IMR-90 (cell line): Measurements from ENCODE around the gene MCM3AP. TPM values are rescaled to one million over a fixed set of nuclear protein-coding genes. Genes with fewer than 3 reads are reported as not detected.

Experiments
- ATAC-seq: fragments of 200-7000 bp; cut with Tn5 transposase; 2 replicates; pipeline ENCODE4 v1.9.1; 2020; ENCODE audit warnings: low read depth, mild to moderate bottlenecking, moderate library complexity
- BruUV-seq: library from RNA; stranded (reverse); fragments of 400-500 nt; replicated peaks from 2 replicates; lab custom pipeline; 2021; lab: Mats Ljungman, UMichigan
- CTCF ChIA-PET: fragments of 300-600 bp; formaldehyde crosslinking; extraction: SDS; loops from one replicate; lab custom pipeline; 2021; ENCODE audit warnings: antibody characterized with exemption; lab: Yijun Ruan, JAX
- POLR2A ChIA-PET: fragments of 300-600 bp; sonication (Branson Sonifier 250); formaldehyde crosslinking; loops from one replicate; lab custom pipeline; 2022; ENCODE audit warnings: antibody characterized with exemption; ENCODE audit not compliant: unreplicated experiment; lab: Charles Lee
- DNase-seq: peaks from one replicate; pipeline ENCODE4 v3.0.0; 2013
- H2AFZ ChIP-seq: replicated peaks from 2 replicates; pipeline ENCODE3; 2013; ENCODE audit warnings: low read length, mild to moderate bottlenecking; ENCODE audit not compliant: poor library complexity
- H2AK5ac ChIP-seq: 2 replicates; pipeline ENCODE4 v1.6.1; 2013; ENCODE audit warnings: low read depth, low read length, inconsistent platforms
- H2AK9ac ChIP-seq: replicated peaks from 2 replicates; pipeline ENCODE3; 2013; ENCODE audit warnings: mild to moderate bottlenecking, low read depth, low read length, moderate library complexity; ENCODE audit not compliant: poor library complexity
- H2BK120ac ChIP-seq: 2 replicates; pipeline ENCODE4 v1.6.1; 2013; ENCODE audit warnings: low read depth, low read length, inconsistent platforms
- H2BK15ac ChIP-seq: 3 replicates; pipeline ENCODE4 v1.6.1; 2013; ENCODE audit warnings: low read depth, low read length, inconsistent platforms
- H2BK20ac ChIP-seq: 2 replicates; pipeline ENCODE4 v1.6.1; 2013; ENCODE audit warnings: low read depth, mild to moderate bottlenecking, inconsistent platforms, low read length, moderate library complexity
- H2BK5ac ChIP-seq: 2 replicates; pipeline ENCODE4 v1.6.1; 2013; ENCODE audit warnings: mild to moderate bottlenecking, low read depth, low read length, inconsistent platforms; ENCODE audit not compliant: poor library complexity, severe bottlenecking
- H3K14ac ChIP-seq: replicated peaks from 2 replicates; pipeline ENCODE4 v1.6.1; 2013; ENCODE audit warnings: low read depth, low read length, inconsistent platforms
- H3K18ac ChIP-seq: 2 replicates; pipeline ENCODE4 v1.6.1; 2013; ENCODE audit warnings: low read depth, low read length, control low read depth
- H3K23ac ChIP-seq: 2 replicates; pipeline ENCODE4 v1.6.1; 2013; ENCODE audit warnings: low read depth, low read length, inconsistent platforms
- H3K27ac ChIP-seq: 2 replicates; pipeline ENCODE4 v1.5.1; 2013; ENCODE audit warnings: mild to moderate bottlenecking, control low read depth, low read length; ENCODE audit not compliant: insufficient read depth
- H3K27me3 ChIP-seq: 2 replicates; pipeline ENCODE4 v1.6.1; 2013; ENCODE audit warnings: low read length; ENCODE audit not compliant: control insufficient read depth, insufficient read depth
- H3K36me3 ChIP-seq: 2 replicates; pipeline ENCODE4 v1.6.1; 2013; ENCODE audit warnings: low read length, mixed read lengths; ENCODE audit not compliant: control insufficient read depth, insufficient read depth
- H3K4ac ChIP-seq: 2 replicates; pipeline ENCODE4 v1.6.1; 2013; ENCODE audit warnings: low read depth, low read length, inconsistent platforms
- H3K4me1 ChIP-seq: 2 replicates; pipeline ENCODE4 v1.6.1; 2013; ENCODE audit warnings: low read length, mixed read lengths; ENCODE audit not compliant: control insufficient read depth, insufficient read depth
- H3K4me2 ChIP-seq: 2 replicates; pipeline ENCODE4 v1.6.1; 2013; ENCODE audit warnings: low read depth, mild to moderate bottlenecking, control low read depth, low read length, moderate library complexity
- H3K4me3 ChIP-seq: 2 replicates; pipeline ENCODE4 v1.5.1; 2013; ENCODE audit warnings: low read depth, mild to moderate bottlenecking, control low read depth, low read length, moderate library complexity; ENCODE audit not compliant: insufficient read depth
- H3K56ac ChIP-seq: 2 replicates; pipeline ENCODE4 v1.6.1; 2013; ENCODE audit warnings: low read length, inconsistent platforms; ENCODE audit not compliant: insufficient read depth; ENCODE audit errors: extremely low read depth
- H3K79me1 ChIP-seq, 2 experiments: 2 replicates each; pipeline ENCODE4 v1.6.1; 2013; ENCODE audit warnings: low read length in 2 of 2, inconsistent platforms in 1 of 2, low read depth in 1 of 2
- H3K9ac ChIP-seq: 2 replicates; pipeline ENCODE4 v1.6.1; 2013; ENCODE audit warnings: low read depth, low read length, control low read depth
- H3K9me1 ChIP-seq: 2 replicates; pipeline ENCODE4 v1.6.1; 2013; ENCODE audit warnings: low read length, inconsistent platforms; ENCODE audit not compliant: insufficient read depth
- H3K9me3 ChIP-seq: 2 replicates; pipeline ENCODE4 v1.6.1; 2013; ENCODE audit warnings: low read length; ENCODE audit not compliant: control insufficient read depth, insufficient read depth
- H4K20me1 ChIP-seq: 2 replicates; pipeline ENCODE4 v1.6.1; 2013; ENCODE audit warnings: low read length, inconsistent platforms; ENCODE audit not compliant: insufficient read depth
- H4K5ac ChIP-seq: 2 replicates; pipeline ENCODE4 v1.6.1; 2013; ENCODE audit warnings: mild to moderate bottlenecking, low read depth, low read length, control low read depth
- H4K8ac ChIP-seq, 2 experiments: 2 replicates each; pipeline ENCODE4 v1.6.1; 2013; ENCODE audit warnings: low read depth in 2 of 2, low read length in 2 of 2, control low read depth in 1 of 2, inconsistent platforms in 1 of 2
- H4K91ac ChIP-seq: 2 replicates; pipeline ENCODE4 v1.6.1; 2013; ENCODE audit warnings: low read depth, low read length, inconsistent platforms; ENCODE audit not compliant: insufficient read depth
- CEBPB ChIP-seq: IDR thresholded peaks from 2 replicates; pipeline ENCODE4 v1.6.1; 2012; ENCODE audit warnings: low read depth, low read length, improper control_type of control experiment
- CHD1 ChIP-seq: IDR thresholded peaks from 2 replicates; pipeline ENCODE4 v1.6.1; 2012; ENCODE audit warnings: low read depth, low read length, improper control_type of control experiment
- FOS ChIP-seq: fragments of 150-350 bp; IDR thresholded peaks from 2 replicates; pipeline ENCODE4 v1.6.1; 2016; ENCODE audit warnings: low read depth, low read length
- MXI1 ChIP-seq: IDR thresholded peaks from 2 replicates; pipeline ENCODE4 v1.6.1; 2012; ENCODE audit warnings: low read depth, mild to moderate bottlenecking, low read length, moderate library complexity, borderline replicate concordance
- POLR2A ChIP-seq: IDR thresholded peaks from 2 replicates; pipeline ENCODE4 v1.6.1; 2012; ENCODE audit warnings: mild to moderate bottlenecking, low read depth, low read length
- RAD21 ChIP-seq: IDR thresholded peaks from 2 replicates; pipeline ENCODE4 v1.6.1; 2012; ENCODE audit warnings: low read length, improper control_type of control experiment
- RCOR1 ChIP-seq: IDR thresholded peaks from 2 replicates; pipeline ENCODE4 v1.6.1; 2012; ENCODE audit warnings: mild to moderate bottlenecking, low read length, improper control_type of control experiment; ENCODE audit not compliant: insufficient replicate concordance
- USF2 ChIP-seq: fragments of 150-350 bp; IDR thresholded peaks from 2 replicates; pipeline ENCODE4 v1.6.1; 2017; ENCODE audit warnings: mild to moderate bottlenecking, antibody characterized with exemption, low read length, low read depth
- WGBS, 2 experiments: methylation state at CpG; one replicate each; pipeline versions ENCODE4 v1.1.5 to v1.1.7; 2013; ENCODE audit warnings: missing lambda C conversion rate in 2 of 2; ENCODE audit not compliant: insufficient read length in 1 of 2; ENCODE audit errors: extremely low coverage in 2 of 2; 5-methylcytosine and 5-hydroxymethylcytosine counted together
- dilution Hi-C: fragments of 300-500 bp; cut with HindIII; formaldehyde crosslinking; loops from one replicate; pipeline ENCODE4 v1.14.3; 2018; ENCODE audit warnings: low sequenced_read_pairs; ENCODE audit not compliant: unreplicated experiment
- in situ Hi-C: fragments of 300-500 bp; cut with MboI; formaldehyde crosslinking; loops from 3 replicates; pipeline ENCODE4 v1.14.3; 2019; ENCODE audit warnings: low sequenced_read_pairs, inconsistent platforms, mixed read lengths
- intact Hi-C: fragments of 100-400 bp; cut with micrococcal nuclease; formaldehyde crosslinking; loops from 2 replicates; pipeline ENCODE4 v1.10.0; 2022
- polyA plus RNA-seq, 3 experiments: library from polyadenylated mRNA; depleted of rRNA; stranded (reverse); fragments of >200 nt; gene quantifications; 2 replicates each; pipeline ENCODE4 v1.2.3, GENCODE V29; 2012; ENCODE audit warnings: low replicate concordance in 1 of 3
- total RNA-seq: library from RNA; depleted of rRNA; stranded (reverse); fragments of >200 nt; gene quantifications from 2 replicates; pipeline ENCODE4 v1.2.3, GENCODE V29; 2012; rRNA removed

Gene MCM3AP
- total and polyA plus RNA-seq, 2 of the 4 experiments (the other 2 are of a cell fraction) = 46.5 to 63.1 TPM

GRCh38 chr21:46185716-46186115 is 99.7 kb downstream of the MCM3AP start:
- Histone ChIP-seq H2AFZ (no peak overlapping the region), H3K23ac (no peak overlapping the region), H2BK15ac (no peak overlapping the region), H4K91ac (no peak overlapping the region), H4K20me1 (no peaks in the 10 kb centered on the region), H4K5ac (no peak overlapping the region), H3K9me1 (peaks cover 17% of the 10 kb centered on the region), H3K4ac (no peak overlapping the region), H2BK20ac (no peak overlapping the region), H4K8ac (no peak overlapping the region), H2BK120ac (no peak overlapping the region), H3K9me3 (no peaks in the 10 kb centered on the region), H3K4me3 (no peak overlapping the region), H3K36me3 (0 out of 2 replicates have a peak, but pooled peaks cover 2% of the 10 kb centered on the region), H3K56ac (no peak overlapping the region), H2BK5ac (no peak overlapping the region), H2AK5ac (no peak overlapping the region), H3K27ac (no peak overlapping the region), H3K18ac (no peak overlapping the region), H3K4me1 (peaks cover 23% of the 10 kb centered on the region), H3K79me1 (peaks cover 0 to 8% of the 10 kb centered on the region in 2 experiments; a peak in 1 of 4 replicates), H3K4me2 (no peak overlapping the region), H3K9ac (no peak overlapping the region), H3K27me3 (no peaks in the 10 kb centered on the region), H3K14ac (no peak overlapping the region), H2AK9ac (no peak overlapping the region)
- intact Hi-C loops = no loop called here
- DNase-seq = no peak
- in situ Hi-C loops = no loop called here
- CTCF ChIA-PET = no interaction called here
- dilution Hi-C loops = no loop called here
- WGBS, 2 experiments = no CpG with 5 or more reads among the region's 7 CpGs
- TF ChIP-seq RAD21 (no peak), CHD1 (no peak), MXI1 (no peak), USF2 (no peak), CEBPB (no peak), FOS (no peak), POLR2A (no peak), RCOR1 (no peak)
- no TSS peak for BruUV-seq
- POLR2A ChIA-PET = interaction anchor here (0.9 kb wide), 1 partner anchor 9 kb away, joined by 3 read pairs; no protein-coding TSS in a partner anchor
- no peak for ATAC-seq

Other genes starting within 250 kb of the MCM3AP start
- gene COL6A2, start 187.5 kb downstream of the MCM3AP start, total RNA-seq = 208 and 222 TPM in 2 replicates
- gene COL6A2, start 187.5 kb downstream of the MCM3AP start, polyA plus RNA-seq (2012; rRNA removed) = 1,065 and 1,165 TPM in 2 replicates
- gene FTCD, start 130.0 kb downstream of the MCM3AP start, total RNA-seq = not detected in 2 replicates
- gene FTCD, start 130.0 kb downstream of the MCM3AP start, polyA plus RNA-seq (2012; rRNA removed) = 0.19 and 0.55 TPM in 2 replicates
- 3.1 and 3.8 TPM in 2 replicates for gene SPATC1L, start 101.2 kb downstream of the MCM3AP start, total RNA-seq
- gene SPATC1L, start 101.2 kb downstream of the MCM3AP start, polyA plus RNA-seq (2012; rRNA removed) = 17.2 and 23.4 TPM in 2 replicates
- gene LSS, start 56.8 kb downstream of the MCM3AP start, total RNA-seq = 35.3 and 43.4 TPM in 2 replicates
- gene LSS, start 56.8 kb downstream of the MCM3AP start, polyA plus RNA-seq (2012; rRNA removed) = 58.1 and 62.8 TPM in 2 replicates
- 5.9 and 7.8 TPM in 2 replicates for gene YBEY, start 731 bp upstream of the MCM3AP start, total RNA-seq
- gene YBEY, start 731 bp upstream of the MCM3AP start, polyA plus RNA-seq (2012; rRNA removed) = 22.1 and 26.2 TPM in 2 replicates
- gene C21orf58, start 38.3 kb upstream of the MCM3AP start, total RNA-seq = 2.5 and 2.7 TPM in 2 replicates
- 5.3 and 6.2 TPM in 2 replicates for gene C21orf58, start 38.3 kb upstream of the MCM3AP start, polyA plus RNA-seq (2012; rRNA removed)
- gene PCNT, start 38.5 kb upstream of the MCM3AP start, total RNA-seq = 10.0 and 14.2 TPM in 2 replicates
- gene PCNT, start 38.5 kb upstream of the MCM3AP start, polyA plus RNA-seq (2012; rRNA removed) = 19.4 and 19.5 TPM in 2 replicates
- 17.9 and 19.4 TPM in 2 replicates for gene DIP2A, start 173.3 kb upstream of the MCM3AP start, total RNA-seq
- gene DIP2A, start 173.3 kb upstream of the MCM3AP start, polyA plus RNA-seq (2012; rRNA removed) = 22.7 and 24.3 TPM in 2 replicates